GM23338 (cell line): ENCODE results near the gene NDUFAB1. TPM values are rescaled to one million over a fixed set of nuclear protein-coding genes. Genes with fewer than 3 reads are reported as not detected.

ENCODE experiments used
- ATAC-seq: fragments of 200-7000 bp; cut with Tn5 transposase; 3 replicates; pipeline ENCODE4 v1.9.1; 2020
- DNase-seq: peaks from one replicate; pipeline ENCODE4 v3.0.0-alpha.2; 2015; ENCODE audit warnings: low spot score
- H2AFZ ChIP-seq: fragments of 200-600 bp; sonication (generic); 2 replicates; pipeline ENCODE4 v1.8.0; 2016; ENCODE audit warnings: antibody characterized with exemption, mild to moderate bottlenecking, moderate library complexity
- H3F3A ChIP-seq: fragments of 200-600 bp; sonication (generic); replicated peaks from 2 replicates; pipeline ENCODE4 v1.8.0; 2017; ENCODE audit warnings: antibody characterized with exemption, mixed run types, low read depth
- H3K27ac ChIP-seq: fragments of 200-600 bp; sonication (generic); 2 replicates; pipeline ENCODE4 v1.6.1; 2016; ENCODE audit warnings: low read depth
- H3K27me3 ChIP-seq: fragments of 200-600 bp; sonication (generic); 2 replicates; pipeline ENCODE4 v1.8.0; 2016; ENCODE audit warnings: mild to moderate bottlenecking, mixed run types, moderate library complexity; ENCODE audit not compliant: insufficient read depth
- H3K36me3 ChIP-seq: fragments of 200-600 bp; sonication (generic); 2 replicates; pipeline ENCODE4 v1.8.0; 2016; ENCODE audit warnings: mild to moderate bottlenecking; ENCODE audit not compliant: insufficient read depth
- H3K4me1 ChIP-seq: fragments of 200-600 bp; sonication (generic); 2 replicates; pipeline ENCODE4 v1.8.0; 2016; ENCODE audit warnings: mild to moderate bottlenecking, moderate library complexity; ENCODE audit not compliant: insufficient read depth
- H3K4me2 ChIP-seq: fragments of 200-600 bp; sonication (generic); 2 replicates; pipeline ENCODE4 v1.7.1; 2017; ENCODE audit warnings: mixed run types
- H3K4me3 ChIP-seq: fragments of 200-600 bp; sonication (generic); 2 replicates; pipeline ENCODE4 v1.6.1; 2016; ENCODE audit warnings: mixed run types
- H3K79me2 ChIP-seq: fragments of 200-600 bp; sonication (generic); replicated peaks from 2 replicates; pipeline ENCODE4 v1.8.0; 2017; ENCODE audit warnings: mild to moderate bottlenecking; ENCODE audit not compliant: insufficient read depth
- H3K9me2 ChIP-seq: fragments of 200-600 bp; sonication (generic); 2 replicates; pipeline ENCODE4 v1.8.0; 2017; ENCODE audit not compliant: insufficient read depth
- H4K20me1 ChIP-seq: fragments of 200-600 bp; sonication (generic); replicated peaks from 2 replicates; pipeline ENCODE4 v1.8.0; 2017; ENCODE audit warnings: mild to moderate bottlenecking; ENCODE audit not compliant: insufficient read depth
- H3K27ac Mint-ChIP-seq: 2 replicates; pipeline ENCODE4 v1.8.0; 2020; ENCODE audit warnings: inconsistent platforms, mild to moderate bottlenecking, moderate library complexity, mixed read lengths
- H3K27me3 Mint-ChIP-seq: 3 replicates; pipeline ENCODE4 v1.8.0; 2022; ENCODE audit warnings: low read depth, mild to moderate bottlenecking, moderate library complexity, mixed read lengths, inconsistent platforms; ENCODE audit not compliant: insufficient read depth, poor library complexity
- H3K36me3 Mint-ChIP-seq: 3 replicates; pipeline ENCODE4 v1.8.0; 2021; ENCODE audit warnings: low read depth, mild to moderate bottlenecking, inconsistent platforms, moderate library complexity, mixed read lengths
- H3K4me1 Mint-ChIP-seq: 3 replicates; pipeline ENCODE4 v1.8.0; 2020; ENCODE audit warnings: mild to moderate bottlenecking, inconsistent platforms, mixed read lengths
- H3K4me3 Mint-ChIP-seq: 3 replicates; pipeline ENCODE4 v1.8.0; 2021; ENCODE audit warnings: moderate library complexity, mild to moderate bottlenecking, inconsistent platforms, mixed read lengths
- H3K9me3 Mint-ChIP-seq: 3 replicates; pipeline ENCODE4 v1.8.0; 2020; ENCODE audit warnings: moderate library complexity, mild to moderate bottlenecking, inconsistent platforms, mixed read lengths
- CREB1 ChIP-seq: fragments of 250-450 bp; sonication (Bioruptor Pico); IDR thresholded peaks from 2 replicates; pipeline ENCODE4 v1.5.0; 2020; ENCODE audit warnings: low read depth, mild to moderate bottlenecking, moderate library complexity
- EZH2 ChIP-seq: fragments of 200-600 bp; sonication (generic); IDR thresholded peaks from one replicate; pipeline ENCODE4 v1.8.0; 2017; ENCODE audit warnings: antibody characterized with exemption, mild to moderate bottlenecking, low read depth; ENCODE audit not compliant: unreplicated experiment
- EZH2phosphoT487 ChIP-seq: fragments of 200-600 bp; sonication (generic); IDR thresholded peaks from one replicate; pipeline ENCODE4 v1.8.1; 2018; ENCODE audit warnings: antibody characterized with exemption; ENCODE audit not compliant: unreplicated experiment
- JUNB ChIP-seq: IDR thresholded peaks from one replicate; pipeline ENCODE4 v1.6.1; 2016; ENCODE audit warnings: antibody characterized with exemption; ENCODE audit not compliant: unreplicated experiment
- NANOG ChIP-seq: IDR thresholded peaks from 2 replicates; pipeline ENCODE4 v1.6.1; 2016; ENCODE audit warnings: antibody characterized with exemption, borderline replicate concordance
- POLR2AphosphoS5 ChIP-seq: IDR thresholded peaks from 2 replicates; pipeline ENCODE4 v1.6.1; 2016; ENCODE audit warnings: antibody characterized with exemption, low read depth
- STAT1 ChIP-seq: IDR thresholded peaks from one replicate; pipeline ENCODE4 v1.6.1; 2016; ENCODE audit warnings: antibody characterized with exemption; ENCODE audit not compliant: unreplicated experiment
- ZNF114 ChIP-seq: fragments of 250-450 bp; sonication (Bioruptor Pico); IDR thresholded peaks from 2 replicates; pipeline ENCODE4 v1.5.0; 2020; ENCODE audit warnings: mild to moderate bottlenecking, moderate library complexity
- ZNF331 ChIP-seq: fragments of 250-450 bp; sonication (Bioruptor Pico); IDR thresholded peaks from 2 replicates; pipeline ENCODE4 v1.5.0; 2020; ENCODE audit warnings: low read depth, mild to moderate bottlenecking, moderate library complexity
- polyA plus RNA-seq: library from polyadenylated mRNA; unstranded; fragments of >200 nt; fragmentation: Nextera tagmentation; extraction: Ambion mirVana; gene quantifications from 2 replicates; pipeline ENCODE4 v1.2.1, GENCODE V29; 2016
- total RNA-seq: library from RNA; depleted of rRNA; stranded (reverse); fragments of >200 nt; shearing (Covaris generic); gene quantifications from 2 replicates; pipeline ENCODE4 v1.2.3, GENCODE V29; 2014
- TF ChIP-seq, protein P1 (sequence below): fragments of 250-450 bp; sonication (Bioruptor Pico); IDR thresholded peaks from 2 replicates; pipeline ENCODE4 v1.5.0; 2020; ENCODE audit warnings: mild to moderate bottlenecking, moderate library complexity
- TF ChIP-seq, protein P2 (sequence below), 2 experiments: fragments of 200-600 bp in 1 of 2; sonication (generic) in 1 of 2; conservative IDR thresholded peaks; 2 replicates each; pipeline versions ENCODE4 v1.5.1 to v1.6.1; 2016 to 2017; ENCODE audit warnings: antibody characterized with exemption in 2 of 2, low read depth in 2 of 2, mild to moderate bottlenecking in 2 of 2, moderate library complexity in 1 of 2
- TF ChIP-seq, protein P3 (sequence below): IDR thresholded peaks from 2 replicates; pipeline ENCODE4 v1.6.1; 2016; ENCODE audit warnings: antibody characterized with exemption
- TF ChIP-seq, protein P4 (sequence below): IDR thresholded peaks from one replicate; pipeline ENCODE4 v1.6.1; 2018; ENCODE audit warnings: antibody characterized with exemption; ENCODE audit not compliant: unreplicated experiment

Gene NDUFAB1
- total and polyA plus RNA-seq, 2 experiments from 2014 or later = 136 to 477 TPM

DNA sequence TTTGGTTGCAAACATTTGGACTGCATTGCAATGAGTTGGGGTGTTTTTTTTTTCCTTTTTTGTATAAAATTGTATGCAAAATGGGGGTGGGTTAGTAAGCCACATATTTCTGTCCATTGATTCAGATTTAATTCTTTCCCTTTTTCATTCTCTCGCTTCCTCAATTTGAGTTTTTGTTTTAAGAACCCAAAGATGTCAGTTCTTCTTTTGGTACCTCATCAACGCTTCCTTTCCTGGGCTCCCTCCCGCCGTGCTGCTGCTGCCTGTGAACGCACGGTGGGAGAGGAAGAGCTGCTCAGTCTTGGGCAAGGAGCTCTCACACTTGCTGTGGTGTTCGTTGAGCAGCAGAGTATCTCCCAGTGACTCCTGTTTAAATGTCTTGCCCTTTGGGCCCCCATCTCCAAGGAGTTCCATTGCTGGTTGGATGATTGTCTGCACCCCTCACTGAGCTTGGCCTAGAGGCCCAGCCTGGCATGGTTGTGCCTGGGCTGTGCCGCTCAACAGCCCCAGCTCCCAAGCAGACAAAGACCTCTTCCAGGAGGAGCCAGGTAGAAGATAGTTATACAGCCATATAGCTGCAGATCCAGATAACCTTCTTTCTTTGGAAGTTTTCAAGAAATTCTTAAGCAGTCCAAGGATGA lies 25.0 kb downstream of the NDUFAB1 start:
- ATAC-seq (no peak), DNase-seq (no peak)
- Mint-ChIP-seq H3K4me3 (no peak overlapping the region), H3K27ac (no peak overlapping the region), H3K4me1 (no peaks in the 10 kb centered on the region), H3K27me3 (no peaks in the 10 kb centered on the region), H3K9me3 (no peaks in the 10 kb centered on the region), H3K36me3 (peaks cover 74% of the 10 kb centered on the region)
- no peak for TF ChIP-seq CREB1 (CRISPR knock-in tag)
- TF ChIP-seq, protein P1, sequence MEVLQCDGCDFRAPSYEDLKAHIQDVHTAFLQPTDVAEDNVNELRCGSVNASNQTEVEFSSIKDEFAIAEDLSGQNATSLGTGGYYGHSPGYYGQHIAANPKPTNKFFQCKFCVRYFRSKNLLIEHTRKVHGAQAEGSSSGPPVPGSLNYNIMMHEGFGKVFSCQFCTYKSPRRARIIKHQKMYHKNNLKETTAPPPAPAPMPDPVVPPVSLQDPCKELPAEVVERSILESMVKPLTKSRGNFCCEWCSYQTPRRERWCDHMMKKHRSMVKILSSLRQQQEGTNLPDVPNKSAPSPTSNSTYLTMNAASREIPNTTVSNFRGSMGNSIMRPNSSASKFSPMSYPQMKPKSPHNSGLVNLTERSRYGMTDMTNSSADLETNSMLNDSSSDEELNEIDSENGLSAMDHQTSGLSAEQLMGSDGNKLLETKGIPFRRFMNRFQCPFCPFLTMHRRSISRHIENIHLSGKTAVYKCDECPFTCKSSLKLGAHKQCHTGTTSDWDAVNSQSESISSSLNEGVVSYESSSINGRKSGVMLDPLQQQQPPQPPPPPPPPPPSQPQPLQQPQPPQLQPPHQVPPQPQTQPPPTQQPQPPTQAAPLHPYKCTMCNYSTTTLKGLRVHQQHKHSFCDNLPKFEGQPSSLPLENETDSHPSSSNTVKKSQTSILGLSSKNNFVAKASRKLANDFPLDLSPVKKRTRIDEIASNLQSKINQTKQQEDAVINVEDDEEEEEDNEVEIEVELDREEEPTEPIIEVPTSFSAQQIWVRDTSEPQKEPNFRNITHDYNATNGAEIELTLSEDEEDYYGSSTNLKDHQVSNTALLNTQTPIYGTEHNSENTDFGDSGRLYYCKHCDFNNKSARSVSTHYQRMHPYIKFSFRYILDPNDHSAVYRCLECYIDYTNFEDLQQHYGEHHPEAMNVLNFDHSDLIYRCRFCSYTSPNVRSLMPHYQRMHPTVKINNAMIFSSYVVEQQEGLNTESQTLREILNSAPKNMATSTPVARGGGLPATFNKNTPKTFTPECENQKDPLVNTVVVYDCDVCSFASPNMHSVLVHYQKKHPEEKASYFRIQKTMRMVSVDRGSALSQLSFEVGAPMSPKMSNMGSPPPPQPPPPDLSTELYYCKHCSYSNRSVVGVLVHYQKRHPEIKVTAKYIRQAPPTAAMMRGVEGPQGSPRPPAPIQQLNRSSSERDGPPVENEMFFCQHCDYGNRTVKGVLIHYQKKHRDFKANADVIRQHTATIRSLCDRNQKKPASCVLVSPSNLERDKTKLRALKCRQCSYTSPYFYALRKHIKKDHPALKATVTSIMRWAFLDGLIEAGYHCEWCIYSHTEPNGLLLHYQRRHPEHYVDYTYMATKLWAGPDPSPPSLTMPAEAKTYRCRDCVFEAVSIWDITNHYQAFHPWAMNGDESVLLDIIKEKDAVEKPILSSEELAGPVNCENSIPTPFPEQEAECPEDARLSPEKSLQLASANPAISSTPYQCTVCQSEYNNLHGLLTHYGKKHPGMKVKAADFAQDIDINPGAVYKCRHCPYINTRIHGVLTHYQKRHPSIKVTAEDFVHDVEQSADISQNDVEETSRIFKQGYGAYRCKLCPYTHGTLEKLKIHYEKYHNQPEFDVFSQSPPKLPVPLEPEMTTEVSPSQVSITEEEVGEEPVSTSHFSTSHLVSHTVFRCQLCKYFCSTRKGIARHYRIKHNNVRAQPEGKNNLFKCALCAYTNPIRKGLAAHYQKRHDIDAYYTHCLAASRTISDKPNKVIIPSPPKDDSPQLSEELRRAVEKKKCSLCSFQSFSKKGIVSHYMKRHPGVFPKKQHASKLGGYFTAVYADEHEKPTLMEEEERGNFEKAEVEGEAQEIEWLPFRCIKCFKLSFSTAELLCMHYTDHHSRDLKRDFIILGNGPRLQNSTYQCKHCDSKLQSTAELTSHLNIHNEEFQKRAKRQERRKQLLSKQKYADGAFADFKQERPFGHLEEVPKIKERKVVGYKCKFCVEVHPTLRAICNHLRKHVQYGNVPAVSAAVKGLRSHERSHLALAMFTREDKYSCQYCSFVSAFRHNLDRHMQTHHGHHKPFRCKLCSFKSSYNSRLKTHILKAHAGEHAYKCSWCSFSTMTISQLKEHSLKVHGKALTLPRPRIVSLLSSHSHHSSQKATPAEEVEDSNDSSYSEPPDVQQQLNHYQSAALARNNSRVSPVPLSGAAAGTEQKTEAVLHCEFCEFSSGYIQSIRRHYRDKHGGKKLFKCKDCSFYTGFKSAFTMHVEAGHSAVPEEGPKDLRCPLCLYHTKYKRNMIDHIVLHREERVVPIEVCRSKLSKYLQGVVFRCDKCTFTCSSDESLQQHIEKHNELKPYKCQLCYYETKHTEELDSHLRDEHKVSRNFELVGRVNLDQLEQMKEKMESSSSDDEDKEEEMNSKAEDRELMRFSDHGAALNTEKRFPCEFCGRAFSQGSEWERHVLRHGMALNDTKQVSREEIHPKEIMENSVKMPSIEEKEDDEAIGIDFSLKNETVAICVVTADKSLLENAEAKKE (CRISPR knock-in tag) = no peak
- TF ChIP-seq POLR2AphosphoS5 = no peak
- TF ChIP-seq, protein P2, sequence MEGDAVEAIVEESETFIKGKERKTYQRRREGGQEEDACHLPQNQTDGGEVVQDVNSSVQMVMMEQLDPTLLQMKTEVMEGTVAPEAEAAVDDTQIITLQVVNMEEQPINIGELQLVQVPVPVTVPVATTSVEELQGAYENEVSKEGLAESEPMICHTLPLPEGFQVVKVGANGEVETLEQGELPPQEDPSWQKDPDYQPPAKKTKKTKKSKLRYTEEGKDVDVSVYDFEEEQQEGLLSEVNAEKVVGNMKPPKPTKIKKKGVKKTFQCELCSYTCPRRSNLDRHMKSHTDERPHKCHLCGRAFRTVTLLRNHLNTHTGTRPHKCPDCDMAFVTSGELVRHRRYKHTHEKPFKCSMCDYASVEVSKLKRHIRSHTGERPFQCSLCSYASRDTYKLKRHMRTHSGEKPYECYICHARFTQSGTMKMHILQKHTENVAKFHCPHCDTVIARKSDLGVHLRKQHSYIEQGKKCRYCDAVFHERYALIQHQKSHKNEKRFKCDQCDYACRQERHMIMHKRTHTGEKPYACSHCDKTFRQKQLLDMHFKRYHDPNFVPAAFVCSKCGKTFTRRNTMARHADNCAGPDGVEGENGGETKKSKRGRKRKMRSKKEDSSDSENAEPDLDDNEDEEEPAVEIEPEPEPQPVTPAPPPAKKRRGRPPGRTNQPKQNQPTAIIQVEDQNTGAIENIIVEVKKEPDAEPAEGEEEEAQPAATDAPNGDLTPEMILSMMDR (conservative IDR thresholded peaks at IDR 0.05; ENCODE audit: low read depth in 2 of 2) = no peak
- TF ChIP-seq STAT1 = no peak
- TF ChIP-seq, protein P3, sequence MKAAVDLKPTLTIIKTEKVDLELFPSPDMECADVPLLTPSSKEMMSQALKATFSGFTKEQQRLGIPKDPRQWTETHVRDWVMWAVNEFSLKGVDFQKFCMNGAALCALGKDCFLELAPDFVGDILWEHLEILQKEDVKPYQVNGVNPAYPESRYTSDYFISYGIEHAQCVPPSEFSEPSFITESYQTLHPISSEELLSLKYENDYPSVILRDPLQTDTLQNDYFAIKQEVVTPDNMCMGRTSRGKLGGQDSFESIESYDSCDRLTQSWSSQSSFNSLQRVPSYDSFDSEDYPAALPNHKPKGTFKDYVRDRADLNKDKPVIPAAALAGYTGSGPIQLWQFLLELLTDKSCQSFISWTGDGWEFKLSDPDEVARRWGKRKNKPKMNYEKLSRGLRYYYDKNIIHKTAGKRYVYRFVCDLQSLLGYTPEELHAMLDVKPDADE = no peak
- TF ChIP-seq NANOG = no peak
- TF ChIP-seq EZH2phosphoT487 = no peak
- no peak for TF ChIP-seq ZNF114 (CRISPR knock-in tag)
- TF ChIP-seq EZH2 = no peak
- no peak for TF ChIP-seq JUNB
- no peak for TF ChIP-seq ZNF331 (CRISPR knock-in tag)
- TF ChIP-seq, protein P4, sequence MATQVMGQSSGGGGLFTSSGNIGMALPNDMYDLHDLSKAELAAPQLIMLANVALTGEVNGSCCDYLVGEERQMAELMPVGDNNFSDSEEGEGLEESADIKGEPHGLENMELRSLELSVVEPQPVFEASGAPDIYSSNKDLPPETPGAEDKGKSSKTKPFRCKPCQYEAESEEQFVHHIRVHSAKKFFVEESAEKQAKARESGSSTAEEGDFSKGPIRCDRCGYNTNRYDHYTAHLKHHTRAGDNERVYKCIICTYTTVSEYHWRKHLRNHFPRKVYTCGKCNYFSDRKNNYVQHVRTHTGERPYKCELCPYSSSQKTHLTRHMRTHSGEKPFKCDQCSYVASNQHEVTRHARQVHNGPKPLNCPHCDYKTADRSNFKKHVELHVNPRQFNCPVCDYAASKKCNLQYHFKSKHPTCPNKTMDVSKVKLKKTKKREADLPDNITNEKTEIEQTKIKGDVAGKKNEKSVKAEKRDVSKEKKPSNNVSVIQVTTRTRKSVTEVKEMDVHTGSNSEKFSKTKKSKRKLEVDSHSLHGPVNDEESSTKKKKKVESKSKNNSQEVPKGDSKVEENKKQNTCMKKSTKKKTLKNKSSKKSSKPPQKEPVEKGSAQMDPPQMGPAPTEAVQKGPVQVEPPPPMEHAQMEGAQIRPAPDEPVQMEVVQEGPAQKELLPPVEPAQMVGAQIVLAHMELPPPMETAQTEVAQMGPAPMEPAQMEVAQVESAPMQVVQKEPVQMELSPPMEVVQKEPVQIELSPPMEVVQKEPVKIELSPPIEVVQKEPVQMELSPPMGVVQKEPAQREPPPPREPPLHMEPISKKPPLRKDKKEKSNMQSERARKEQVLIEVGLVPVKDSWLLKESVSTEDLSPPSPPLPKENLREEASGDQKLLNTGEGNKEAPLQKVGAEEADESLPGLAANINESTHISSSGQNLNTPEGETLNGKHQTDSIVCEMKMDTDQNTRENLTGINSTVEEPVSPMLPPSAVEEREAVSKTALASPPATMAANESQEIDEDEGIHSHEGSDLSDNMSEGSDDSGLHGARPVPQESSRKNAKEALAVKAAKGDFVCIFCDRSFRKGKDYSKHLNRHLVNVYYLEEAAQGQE = no peak
- Histone ChIP-seq H3K9me2 (no peaks in the 10 kb centered on the region), H4K20me1 (no peaks in the 10 kb centered on the region; the same call in 1 of the 2 replicates), H3K4me1 (no peaks in the 10 kb centered on the region), H3K4me3 (no peak overlapping the region), H3K27me3 (no peaks in the 10 kb centered on the region), H2AFZ (no peak overlapping the region), H3K4me2 (no peak overlapping the region), H3F3A (no peaks in the 10 kb centered on the region), H3K27ac (no peak overlapping the region), H3K36me3 (peaks cover 45% of the 10 kb centered on the region), H3K79me2 (no peaks in the 10 kb centered on the region)
